Endometrium (tissue), 2 donors: ENCODE measurements around the gene CYP2W1.
"Not testable (repeated sequence)": the region's sequence is repeated elsewhere in the genome, so short reads cannot be mapped to it uniquely, and the experiment has no call there.

Source experiments
- FAIRE-seq: peaks from 2 replicates; lab custom pipeline; 2012; peaks lifted over from hg19 to GRCh38; lab: Jason Lieb, UNC
- donor health status: control.
- donor health status: control.

CYP2W1 gene

GRCh38 chr7:1028775-1029636 lies 46.0 kb downstream of the CYP2W1 start:
- FAIRE-seq: peak; percentile 15

- no peak for FAIRE-seq
Measured at GRCh38 chr7:1029637-1030443, 46.9 kb downstream of the CYP2W1 start.

GRCh38 chr7:1030444-1031070 lies 47.6 kb downstream of the CYP2W1 start:
- FAIRE-seq: no peak

- no peak for FAIRE-seq
Measured at GRCh38 chr7:1031716-1032455, 48.9 kb downstream of the CYP2W1 start.

- no peak for FAIRE-seq
Measured at GRCh38 chr7:1032536-1033181, 49.7 kb downstream of the CYP2W1 start.

GRCh38 chr7:1033546-1034145 lies 50.7 kb downstream of the CYP2W1 start:
- FAIRE-seq: no peak

- FAIRE-seq: not testable (repeated sequence)
Measured at GRCh38 chr7:1034769-1035168, 51.8 kb downstream of the CYP2W1 start.

- not testable (repeated sequence) for FAIRE-seq
Measured at GRCh38 chr7:1036164-1036928, 53.4 kb downstream of the CYP2W1 start.
